CD4-positive, alpha-beta T cell treated with Interferon gamma for 1 hour (primary cell): ENCODE results near the gene ERCC6L2.
A peak's percentile ranks its signal among the peaks of the same experiment; 100 is the strongest.

Source experiments
- DNase-seq: peaks from one replicate; pipeline ENCODE4 v3.0.0-alpha.2; 2020

The ERCC6L2 gene, protein sequence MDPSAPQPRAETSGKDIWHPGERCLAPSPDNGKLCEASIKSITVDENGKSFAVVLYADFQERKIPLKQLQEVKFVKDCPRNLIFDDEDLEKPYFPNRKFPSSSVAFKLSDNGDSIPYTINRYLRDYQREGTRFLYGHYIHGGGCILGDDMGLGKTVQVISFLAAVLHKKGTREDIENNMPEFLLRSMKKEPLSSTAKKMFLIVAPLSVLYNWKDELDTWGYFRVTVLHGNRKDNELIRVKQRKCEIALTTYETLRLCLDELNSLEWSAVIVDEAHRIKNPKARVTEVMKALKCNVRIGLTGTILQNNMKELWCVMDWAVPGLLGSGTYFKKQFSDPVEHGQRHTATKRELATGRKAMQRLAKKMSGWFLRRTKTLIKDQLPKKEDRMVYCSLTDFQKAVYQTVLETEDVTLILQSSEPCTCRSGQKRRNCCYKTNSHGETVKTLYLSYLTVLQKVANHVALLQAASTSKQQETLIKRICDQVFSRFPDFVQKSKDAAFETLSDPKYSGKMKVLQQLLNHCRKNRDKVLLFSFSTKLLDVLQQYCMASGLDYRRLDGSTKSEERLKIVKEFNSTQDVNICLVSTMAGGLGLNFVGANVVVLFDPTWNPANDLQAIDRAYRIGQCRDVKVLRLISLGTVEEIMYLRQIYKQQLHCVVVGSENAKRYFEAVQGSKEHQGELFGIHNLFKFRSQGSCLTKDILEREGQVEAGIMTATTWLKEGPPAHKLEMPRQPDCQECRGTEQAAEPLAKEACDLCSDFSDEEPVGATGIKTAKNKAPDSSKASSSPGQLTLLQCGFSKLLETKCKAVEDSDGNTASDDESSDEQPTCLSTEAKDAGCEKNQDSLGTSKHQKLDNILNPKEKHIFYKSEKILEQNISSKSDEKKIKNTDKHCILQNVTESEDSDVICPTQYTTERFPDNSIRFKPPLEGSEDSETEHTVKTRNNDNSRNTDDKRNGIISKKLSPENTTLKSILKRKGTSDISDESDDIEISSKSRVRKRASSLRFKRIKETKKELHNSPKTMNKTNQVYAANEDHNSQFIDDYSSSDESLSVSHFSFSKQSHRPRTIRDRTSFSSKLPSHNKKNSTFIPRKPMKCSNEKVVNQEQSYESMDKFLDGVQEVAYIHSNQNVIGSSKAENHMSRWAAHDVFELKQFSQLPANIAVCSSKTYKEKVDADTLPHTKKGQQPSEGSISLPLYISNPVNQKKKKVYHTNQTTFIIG (N-terminal part only)

DNA sequence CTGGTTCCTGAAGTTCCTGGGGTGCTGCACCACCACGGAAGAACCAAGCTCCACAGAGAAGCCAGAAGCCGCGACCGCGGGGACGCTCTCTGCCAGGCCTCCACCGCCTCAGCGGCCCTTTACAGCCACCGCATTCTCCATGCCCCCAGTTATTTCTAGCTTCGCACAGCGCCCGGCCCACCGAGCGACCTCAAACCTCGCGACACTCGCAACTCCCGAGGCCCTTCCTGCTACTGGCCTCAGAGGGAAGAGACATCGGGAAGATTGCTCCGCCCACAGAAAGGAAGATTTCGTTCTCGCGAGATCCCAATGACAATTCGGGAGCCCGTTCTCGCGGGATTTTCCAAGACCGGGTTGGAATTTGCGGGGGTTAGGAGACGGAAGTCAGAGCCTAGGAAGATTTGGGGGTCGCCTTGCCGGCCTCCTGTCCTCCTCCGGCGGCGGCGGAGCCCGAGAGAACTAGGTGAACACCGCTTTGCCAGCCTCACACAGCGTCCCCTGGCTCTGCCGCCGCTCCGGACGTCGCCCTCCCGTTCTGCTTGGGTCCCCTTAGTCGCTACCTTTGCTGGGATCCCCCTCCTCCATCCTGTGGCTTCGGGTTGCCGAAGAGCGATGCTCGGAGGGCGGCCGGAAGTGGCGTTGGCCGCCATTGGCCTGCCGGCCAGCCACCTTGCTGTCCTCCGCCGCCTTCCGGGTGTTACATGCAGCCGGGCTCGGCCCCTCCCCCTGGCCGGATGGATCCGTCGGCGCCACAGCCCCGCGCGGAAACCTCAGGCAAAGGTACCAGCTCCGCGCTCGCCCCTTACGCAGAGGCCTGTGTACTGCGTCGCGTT is at the start of gene ERCC6L2:
Gene ERCC6L2 (plus strand): TSS at position 387 of the 833 bp plus-strand sequence. CDS start 348 bp downstream, at position 735.
- DNase-seq, result peak; percentile 94

DNA sequence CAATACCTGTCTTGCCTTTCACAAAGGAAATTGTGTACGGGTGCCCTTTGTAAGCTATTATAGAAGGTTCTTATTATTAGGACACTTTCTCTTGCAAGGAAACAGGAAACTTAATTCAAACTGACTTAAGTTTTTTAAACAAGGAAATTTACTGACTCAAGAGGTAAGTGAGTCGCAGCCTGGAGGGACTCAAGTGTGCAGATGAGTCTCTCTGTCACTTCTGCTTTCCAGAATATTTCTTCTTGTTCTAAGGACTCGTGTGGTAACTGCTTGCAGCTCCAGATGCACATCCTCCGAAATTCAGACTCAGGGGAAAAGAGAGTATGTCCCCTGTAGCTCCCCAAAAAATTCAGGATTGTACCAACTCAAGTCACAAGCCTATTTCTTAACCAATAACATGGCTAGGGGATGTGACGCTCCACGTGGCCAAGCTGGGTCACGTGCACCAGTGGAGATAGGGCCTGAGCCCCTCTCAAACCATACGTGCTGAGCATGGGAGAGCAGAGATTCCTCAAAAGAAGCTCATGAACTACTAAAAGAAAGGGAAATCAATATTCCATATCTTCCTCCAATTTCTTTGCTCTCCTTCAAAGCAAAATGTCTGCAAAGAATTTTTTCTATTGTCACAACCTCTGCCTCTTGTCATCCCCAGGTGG is 49.2 kb upstream of the ERCC6L2 start:
- DNase-seq, result no peak

DNA sequence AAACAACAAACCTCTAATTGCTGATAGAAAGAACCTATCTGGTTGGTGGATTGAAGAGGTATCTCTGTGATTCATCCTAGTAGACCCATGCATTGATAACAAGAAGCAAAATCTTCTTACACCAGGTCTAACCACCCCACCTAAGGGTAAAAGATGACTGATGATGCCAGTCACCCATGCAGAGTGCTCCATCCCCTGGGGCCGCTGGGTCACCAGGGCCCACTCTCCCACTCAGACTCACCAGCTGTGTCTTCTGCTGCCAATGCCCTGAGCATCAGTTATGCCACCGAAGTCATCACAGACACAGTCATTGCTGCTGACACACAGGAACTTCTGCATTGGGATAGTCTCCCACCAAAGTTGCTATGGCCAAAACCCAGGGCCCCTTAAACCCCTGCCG is 44.7 kb upstream of the ERCC6L2 start:
- no peak for DNase-seq

DNA sequence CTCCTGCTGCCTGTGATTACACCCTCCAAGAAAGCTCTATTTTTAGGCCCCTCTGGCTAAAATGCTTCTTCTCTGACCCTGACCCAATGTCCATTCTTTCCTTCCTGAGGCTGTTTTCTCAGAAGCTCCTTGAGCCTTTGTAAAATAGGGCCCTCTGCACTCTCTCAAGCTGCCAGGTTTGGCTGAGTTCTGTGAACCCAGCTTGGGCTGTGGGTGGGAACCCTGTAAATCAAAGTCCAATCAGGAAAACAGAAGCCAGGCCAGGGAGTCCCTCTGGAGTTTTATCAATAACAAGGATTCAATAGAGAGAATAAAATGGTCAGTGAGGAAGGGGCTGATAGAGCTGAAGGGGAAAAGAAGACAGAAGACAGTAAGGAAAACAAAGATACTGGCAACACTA is 43.7 kb upstream of the ERCC6L2 start:
- no peak for DNase-seq

DNA sequence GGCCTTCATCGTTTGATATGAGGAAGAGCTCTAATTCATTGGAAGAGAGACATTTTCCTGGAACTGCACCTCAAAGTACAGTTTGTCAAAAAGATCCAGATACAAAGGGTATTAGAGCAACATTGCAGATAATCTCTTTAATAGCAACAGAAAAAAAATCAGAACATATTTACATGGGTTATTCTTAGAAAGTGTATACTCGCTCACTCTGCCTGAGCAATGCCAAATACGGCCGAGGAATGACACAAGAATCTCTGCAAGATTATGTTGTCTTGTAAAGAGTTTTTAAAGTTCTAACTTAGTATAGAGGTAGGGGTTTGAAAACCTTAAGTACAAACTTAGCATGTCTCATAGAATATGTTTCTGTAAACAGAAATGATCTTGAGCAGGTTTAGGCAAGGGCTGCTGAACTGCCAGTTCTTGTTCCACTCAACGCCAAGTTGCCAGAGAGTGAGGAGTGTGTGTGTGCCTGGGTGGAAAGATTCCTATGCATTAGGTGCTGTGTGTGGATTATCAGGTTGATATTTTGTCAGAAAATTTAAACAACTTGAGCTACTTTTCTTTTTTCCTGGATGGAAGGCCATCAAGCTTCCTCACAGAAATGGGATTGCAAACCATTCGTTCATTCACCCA is 41.8 kb upstream of the ERCC6L2 start:
- no peak for DNase-seq

DNA sequence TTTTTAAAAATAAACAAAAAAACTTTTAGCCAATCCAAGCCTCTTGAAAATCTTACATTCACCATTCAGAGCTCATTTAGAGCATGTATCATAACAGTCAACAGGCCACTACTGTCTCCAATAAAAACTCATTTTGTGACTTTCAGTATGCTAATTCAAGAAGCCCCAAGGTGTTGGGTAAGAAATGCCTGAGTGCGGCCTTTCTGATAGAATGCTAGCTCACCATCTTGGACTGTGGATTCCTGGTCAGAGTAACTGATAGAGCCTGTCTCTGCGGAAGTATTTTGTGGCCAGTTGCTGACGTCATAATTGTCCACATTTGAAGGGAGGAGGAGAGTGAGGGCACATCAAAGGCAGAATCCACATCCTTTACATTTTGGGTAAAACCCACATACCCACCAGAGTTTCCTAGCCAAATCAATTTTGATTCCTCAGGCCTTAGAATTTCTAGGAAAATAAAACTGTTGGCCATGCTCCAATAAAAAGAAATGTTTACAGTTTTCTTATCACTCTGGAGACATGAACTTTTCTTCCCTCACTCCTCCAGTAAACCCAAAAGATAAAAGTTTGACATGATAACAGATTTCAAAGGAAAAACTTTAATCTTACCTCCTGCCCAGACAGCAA is 41.1 kb upstream of the ERCC6L2 start:
- DNase-seq, result no peak

DNA sequence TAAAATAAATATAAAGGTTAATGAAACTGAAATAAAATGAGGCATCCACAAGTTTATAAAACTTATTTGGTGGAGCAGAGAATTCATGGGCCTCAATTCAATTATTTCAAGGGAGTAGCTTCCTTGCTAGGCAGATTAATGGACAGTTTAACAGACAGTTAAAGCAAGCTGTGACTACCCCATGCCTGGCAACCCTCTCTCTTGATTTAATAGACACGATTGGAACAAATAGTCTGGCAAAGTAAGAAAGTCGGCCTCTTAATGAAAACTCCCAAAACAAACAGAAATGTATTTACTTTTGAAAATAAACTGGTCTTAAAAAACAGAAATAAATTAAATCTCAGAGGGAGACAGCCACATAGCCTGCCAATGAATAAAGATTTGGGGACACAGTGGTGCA is 40.1 kb upstream of the ERCC6L2 start:
- no peak for DNase-seq

DNA sequence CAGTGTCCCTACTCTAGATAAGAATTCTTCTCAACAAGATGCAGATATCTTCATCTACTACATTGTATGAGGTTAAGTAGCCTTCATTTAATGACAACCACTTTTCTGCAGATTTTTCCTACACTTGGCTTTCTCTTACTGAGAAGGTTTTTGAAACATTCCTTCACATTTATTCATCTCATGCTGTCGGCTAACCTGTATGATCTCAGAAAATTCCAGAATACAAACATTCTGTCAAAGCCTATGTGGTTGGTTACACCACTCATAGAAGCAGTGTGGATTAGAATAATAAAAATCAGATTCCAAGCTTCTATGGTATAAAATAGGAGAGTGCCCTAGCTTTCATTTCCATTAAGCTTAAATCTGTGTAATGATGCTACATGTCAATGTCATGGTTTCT is 39.4 kb upstream of the ERCC6L2 start:
- no peak for DNase-seq

DNA sequence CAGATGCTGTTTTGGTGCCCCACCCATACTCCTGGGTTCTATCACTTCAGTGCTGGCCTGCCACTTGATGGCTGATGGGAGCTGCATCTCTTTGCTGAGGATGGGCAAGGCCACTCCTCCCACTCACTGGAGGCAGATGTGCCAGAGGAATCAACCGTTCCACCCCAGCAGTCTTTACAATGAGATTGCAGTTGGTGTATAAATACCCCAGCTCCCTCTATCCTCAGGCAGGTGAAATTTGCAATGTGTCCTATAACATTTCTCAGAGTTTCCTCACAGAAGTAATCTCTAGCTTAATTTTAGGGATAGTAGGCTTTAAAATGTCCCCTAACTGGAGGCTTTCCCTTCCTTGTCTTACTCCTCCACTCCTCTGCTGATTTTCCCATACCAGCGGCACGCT is 36.5 kb upstream of the ERCC6L2 start:
- no peak for DNase-seq

DNA sequence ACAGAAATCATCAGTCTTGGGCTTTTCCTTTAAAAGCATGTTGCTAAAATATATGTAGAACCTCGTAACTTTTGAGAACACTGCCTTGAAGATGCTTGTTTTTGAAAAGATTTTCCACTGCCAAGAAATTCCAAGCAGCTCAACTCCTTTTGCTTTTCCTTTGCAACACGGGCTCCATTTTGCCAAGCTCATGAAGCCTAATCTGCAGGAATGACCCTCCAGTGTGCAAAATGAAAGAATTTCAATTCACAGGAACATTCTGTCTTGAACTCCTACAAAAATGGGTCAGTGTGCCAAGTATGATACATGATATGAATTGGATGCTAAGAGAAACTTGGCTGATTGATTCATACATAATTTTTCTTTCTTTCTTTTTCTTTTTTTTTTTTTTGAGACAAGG is 35.4 kb upstream of the ERCC6L2 start:
- DNase-seq, result no peak

DNA sequence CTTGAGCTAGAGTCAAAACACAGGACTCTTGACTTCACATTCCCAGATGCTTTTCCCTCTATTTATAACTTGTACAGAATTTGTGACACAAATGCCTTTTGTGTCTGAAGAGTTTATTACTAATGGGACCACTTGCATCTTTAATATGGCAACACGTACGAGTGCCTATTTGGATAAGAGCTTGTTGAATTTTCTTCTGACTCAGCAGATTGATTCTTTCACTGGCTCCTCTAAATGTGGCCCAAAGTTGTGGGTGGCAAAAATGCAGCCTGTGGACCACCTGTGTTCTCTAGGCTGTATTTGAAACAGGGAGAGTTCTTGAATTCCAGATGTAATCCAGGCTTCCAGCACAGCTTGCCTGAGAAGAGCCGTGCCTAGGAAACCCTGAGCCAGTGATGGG is 34.1 kb upstream of the ERCC6L2 start:
- DNase-seq, result no peak

DNA sequence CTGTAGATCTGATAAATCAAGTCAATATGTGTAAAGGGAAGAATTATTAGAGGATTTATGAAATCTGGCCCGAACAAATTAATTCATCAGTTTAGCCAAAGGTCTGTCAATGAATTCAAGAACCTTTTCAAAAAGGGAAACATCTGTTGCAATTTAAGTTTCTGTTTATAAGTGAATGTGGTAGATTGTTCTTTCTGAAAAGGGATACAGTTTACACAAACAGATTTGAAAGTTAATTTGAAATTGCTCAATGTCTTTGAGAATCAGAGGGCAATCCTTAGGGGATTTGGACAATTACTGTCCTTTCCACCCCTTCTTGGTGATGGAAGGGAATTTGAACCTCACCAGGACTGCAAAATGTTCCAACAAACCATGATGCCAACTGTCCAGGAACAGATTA is 29.7 kb upstream of the ERCC6L2 start:
- DNase-seq, result no peak

DNA sequence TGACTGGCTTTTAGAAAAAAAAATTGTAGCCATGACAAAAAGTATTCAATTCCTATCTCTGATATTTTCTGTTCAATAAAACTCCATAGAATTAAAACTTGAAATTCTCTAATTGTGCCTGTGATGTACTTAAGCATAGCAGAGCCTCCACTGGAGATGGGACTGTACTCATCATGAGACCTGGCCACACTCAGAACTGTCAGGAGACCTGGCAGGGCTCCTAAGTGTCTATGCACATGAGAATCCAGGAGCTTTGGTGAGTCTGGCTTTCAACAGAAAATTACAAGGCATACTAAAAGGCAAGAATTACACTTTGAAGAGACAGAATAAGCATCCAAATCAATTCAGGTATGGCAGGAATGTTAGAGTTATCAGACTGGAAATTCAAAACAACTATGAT is 26.7 kb upstream of the ERCC6L2 start:
- no peak for DNase-seq

DNA sequence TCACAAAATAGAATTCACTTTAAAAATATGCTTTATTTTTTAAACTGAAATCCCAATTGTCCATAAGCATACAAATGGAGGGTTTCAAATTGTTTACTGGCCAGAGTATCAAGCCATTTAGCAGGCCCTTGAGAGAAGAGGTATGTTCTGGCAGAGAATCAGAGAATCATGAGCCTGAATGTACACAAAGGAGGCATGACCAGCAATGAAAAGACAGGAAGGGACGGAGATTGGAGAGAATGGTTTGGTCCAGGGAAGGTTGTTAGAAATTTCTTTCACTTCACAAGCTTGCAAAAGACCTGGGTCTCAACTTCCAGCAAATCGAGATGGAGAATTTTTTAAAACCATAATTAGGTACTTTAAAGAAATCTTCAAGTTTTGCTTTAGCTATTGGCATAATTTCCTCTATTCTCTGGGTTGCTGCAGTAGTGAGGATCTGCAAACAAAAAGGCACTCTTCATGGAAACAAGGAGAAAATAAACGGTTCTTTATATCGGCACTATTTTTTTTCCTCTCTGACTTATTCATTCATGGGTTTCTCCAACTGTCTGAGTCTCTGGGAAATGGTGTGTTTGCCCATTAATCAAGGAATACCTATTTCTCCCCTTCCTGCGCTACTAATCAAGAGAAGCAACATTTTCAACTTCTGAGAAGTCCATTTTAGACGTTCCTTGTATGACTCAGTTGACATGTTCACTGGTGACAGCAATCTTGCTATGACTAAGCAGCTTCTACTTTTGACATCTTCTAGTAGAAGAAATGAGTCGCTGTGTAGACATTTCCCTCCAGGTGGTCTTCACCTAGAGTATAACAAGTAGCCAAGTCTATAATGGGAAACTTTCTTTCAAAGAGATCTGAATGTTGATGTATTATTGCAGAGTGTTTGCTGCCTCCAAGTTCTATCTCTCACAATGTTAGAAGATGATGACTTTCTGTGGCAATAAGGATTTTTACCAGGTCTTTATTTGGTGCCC is 23.1 kb upstream of the ERCC6L2 start:
- no peak for DNase-seq

DNA sequence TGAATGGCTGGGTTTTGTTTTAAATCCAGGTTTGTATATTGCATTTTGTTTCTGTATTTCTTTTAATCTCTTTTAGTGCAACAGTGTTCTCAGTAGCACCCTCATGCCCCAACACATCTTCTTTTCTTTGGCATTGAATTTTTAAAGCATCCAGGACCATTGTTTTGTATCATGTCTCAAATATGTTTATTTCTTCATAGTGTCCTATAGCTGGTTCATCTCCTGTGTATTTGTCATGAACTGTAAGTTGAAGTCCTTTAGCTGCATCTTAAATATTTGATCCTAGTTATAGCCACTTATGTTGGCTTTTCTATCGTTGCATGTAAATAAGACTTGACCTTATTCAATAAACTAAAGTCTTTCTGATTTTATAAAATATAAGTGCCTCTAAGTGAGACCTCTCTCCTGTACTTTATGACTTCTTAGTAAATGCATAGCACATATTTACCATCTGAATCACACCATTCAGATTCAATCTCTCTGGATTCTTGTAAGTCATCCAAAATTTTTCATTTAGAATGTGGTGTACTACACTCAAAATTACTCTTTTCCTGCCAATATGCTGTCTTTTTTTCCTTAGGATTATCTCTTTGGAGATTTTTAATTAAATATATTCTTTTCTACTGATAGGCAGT is 21.0 kb upstream of the ERCC6L2 start:
- DNase-seq, result no peak

DNA sequence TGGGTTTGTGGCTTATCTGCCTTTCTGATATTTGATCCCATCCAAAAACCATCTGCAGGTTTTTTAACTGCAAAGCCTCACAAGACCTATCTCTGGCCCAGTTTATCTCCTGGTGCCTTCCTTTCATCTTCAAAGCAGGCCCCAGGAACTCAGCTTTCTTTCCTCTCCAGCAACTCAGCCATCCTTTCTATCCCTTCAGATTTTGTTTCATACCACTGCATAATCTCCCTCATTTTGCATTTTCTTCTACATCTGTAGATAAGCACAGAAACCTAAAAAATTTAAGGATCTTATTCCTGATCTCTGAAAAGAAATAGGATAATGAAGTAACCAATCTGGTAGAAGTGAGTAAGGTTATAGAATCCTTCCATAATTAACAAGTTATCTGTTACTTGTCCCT is 19.5 kb upstream of the ERCC6L2 start:
- DNase-seq, result no peak

DNA sequence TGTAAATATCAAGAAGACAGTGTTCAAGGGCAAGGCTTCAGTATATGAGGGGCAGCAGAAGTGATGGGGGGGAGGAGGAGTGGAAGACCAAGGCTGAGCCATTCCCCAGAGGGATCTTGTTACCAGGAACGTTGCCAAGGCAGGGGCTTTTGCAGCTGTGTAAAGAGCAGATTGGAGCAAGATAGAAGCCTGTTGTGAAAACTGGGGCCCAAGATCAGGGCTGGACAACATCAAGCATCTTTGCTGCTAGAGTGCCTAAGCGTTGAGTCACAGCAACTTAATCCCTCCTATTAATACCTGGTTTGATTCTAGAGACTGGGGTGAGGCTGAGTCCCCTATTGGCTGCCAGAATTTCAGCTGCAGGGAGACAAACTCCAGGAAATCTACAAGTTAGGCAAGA is 18.4 kb upstream of the ERCC6L2 start:
- DNase-seq, result no peak

DNA sequence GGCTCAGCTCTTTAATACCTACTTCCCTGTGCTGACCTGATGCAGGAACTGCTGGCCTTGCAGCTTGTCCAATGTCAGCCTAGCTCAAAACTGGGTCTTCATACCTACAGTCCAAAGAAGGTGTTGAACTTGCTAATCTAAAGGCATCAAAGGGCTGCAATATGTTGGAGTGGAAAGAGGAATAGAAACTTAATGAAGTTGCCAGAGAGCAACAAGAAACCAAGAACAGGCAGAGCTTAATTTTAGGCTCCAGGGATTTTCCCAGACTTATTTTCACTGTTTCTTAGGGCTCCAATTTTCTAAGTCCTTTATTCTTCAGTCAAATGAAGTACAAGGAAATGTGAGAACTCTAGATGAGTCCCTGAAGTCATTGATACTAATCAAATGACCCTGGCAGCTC is 17.6 kb upstream of the ERCC6L2 start:
- DNase-seq, result no peak

DNA sequence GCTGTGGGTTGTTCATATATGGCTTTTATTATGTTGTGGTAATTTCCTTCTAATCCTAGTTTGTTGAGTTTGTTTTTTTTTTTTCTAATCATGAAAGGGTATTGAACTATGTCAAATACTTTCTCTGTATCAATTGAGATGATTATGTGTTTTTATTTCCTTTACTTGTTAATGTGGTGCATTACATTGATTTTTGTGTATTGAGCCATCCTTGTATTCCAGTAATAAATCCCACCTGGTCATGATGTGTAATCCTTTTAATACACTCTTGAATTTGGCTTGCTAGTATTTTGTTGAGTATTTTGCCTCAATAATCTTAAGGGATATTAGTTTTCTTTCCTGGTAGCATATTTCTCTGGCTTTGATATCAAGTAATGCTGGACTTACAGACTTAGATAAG is 13.1 kb upstream of the ERCC6L2 start:
- no peak for DNase-seq
